GM12878 (cell line): ENCODE results near the gene PCSK6.

Experiments used
- CTCF ChIP-seq, 3 experiments: IDR thresholded peaks in 2 of 3; conservative IDR thresholded peaks in 1 of 3; 2 replicates each; pipeline ENCODE4 v1.5.1; 2011; ENCODE audit warnings: low read depth in 3 of 3, low read length in 3 of 3, mild to moderate bottlenecking in 3 of 3, control low read depth in 2 of 3, moderate library complexity in 2 of 3, inconsistent platforms in 1 of 3, mixed read lengths in 1 of 3; ENCODE audit not compliant: control insufficient read depth in 2 of 3, insufficient read depth in 1 of 3; ENCODE audit errors: extremely low read depth in 1 of 3
- EP300 ChIP-seq, 2 experiments: fragments of 150-350 bp in 1 of 2; IDR thresholded peaks; 2 replicates each; pipeline ENCODE4 v1.6.1; 2011 to 2012; ENCODE audit warnings: low read depth in 2 of 2, low read length in 2 of 2, borderline replicate concordance in 1 of 2, improper control_type of control experiment in 1 of 2, inconsistent platforms in 1 of 2; ENCODE audit not compliant: control insufficient read depth in 1 of 2
- EZH2 ChIP-seq: IDR thresholded peaks from 2 replicates; pipeline ENCODE4 v1.6.1; 2012; ENCODE audit warnings: low read depth, mild to moderate bottlenecking, control low read depth, inconsistent platforms, low read length, borderline replicate concordance; ENCODE audit not compliant: control insufficient read depth
- KDM1A ChIP-seq: fragments of 200-600 bp; sonication (generic); IDR thresholded peaks from 2 replicates; pipeline ENCODE4 v1.6.1; 2016; ENCODE audit warnings: borderline replicate concordance
- NBN ChIP-seq: fragments of 450-650 bp; IDR thresholded peaks from 2 replicates; pipeline ENCODE4 v1.6.1; 2016
- POLR2A ChIP-seq: IDR thresholded peaks from 2 replicates; pipeline ENCODE4 v1.6.1; 2011; ENCODE audit warnings: low read depth, mild to moderate bottlenecking, low read length
- RAD21 ChIP-seq: IDR thresholded peaks from 2 replicates; pipeline ENCODE4 v1.6.1; 2011; ENCODE audit warnings: mild to moderate bottlenecking, low read depth, low read length, moderate library complexity; ENCODE audit not compliant: insufficient read depth
- STAT3 ChIP-seq: IDR thresholded peaks from 2 replicates; pipeline ENCODE4 v1.6.1; 2011; ENCODE audit warnings: low read depth, low read length, improper control_type of control experiment
- TAF1 ChIP-seq: IDR thresholded peaks from 2 replicates; pipeline ENCODE4 v1.6.1; 2011; ENCODE audit warnings: mild to moderate bottlenecking, low read depth, low read length, borderline replicate concordance
- YY1 ChIP-seq: IDR thresholded peaks from 2 replicates; pipeline ENCODE4 v1.6.1; 2011; ENCODE audit warnings: low read depth, mild to moderate bottlenecking, low read length
- ZBTB11 ChIP-seq: fragments of 450-650 bp; formaldehyde crosslinking; IDR thresholded peaks from 2 replicates; pipeline ENCODE4 v1.5.0; 2022; ENCODE audit warnings: mild to moderate bottlenecking, missing genetic modification characterization
- TF ChIP-seq, protein P1 (sequence below): fragments of 450-650 bp; IDR thresholded peaks from 2 replicates; pipeline ENCODE4 v1.6.1; 2017; ENCODE audit warnings: mild to moderate bottlenecking

- no peak for TF ChIP-seq YY1
- no peak for TF ChIP-seq NBN
- TF ChIP-seq EP300 (IDR thresholded peaks at IDR 0.05; ENCODE audit: borderline replicate concordance in 1 of 2, control insufficient read depth in 1 of 2, low read depth in 2 of 2, low read length in 2 of 2) = no peak
- TF ChIP-seq, protein P1, sequence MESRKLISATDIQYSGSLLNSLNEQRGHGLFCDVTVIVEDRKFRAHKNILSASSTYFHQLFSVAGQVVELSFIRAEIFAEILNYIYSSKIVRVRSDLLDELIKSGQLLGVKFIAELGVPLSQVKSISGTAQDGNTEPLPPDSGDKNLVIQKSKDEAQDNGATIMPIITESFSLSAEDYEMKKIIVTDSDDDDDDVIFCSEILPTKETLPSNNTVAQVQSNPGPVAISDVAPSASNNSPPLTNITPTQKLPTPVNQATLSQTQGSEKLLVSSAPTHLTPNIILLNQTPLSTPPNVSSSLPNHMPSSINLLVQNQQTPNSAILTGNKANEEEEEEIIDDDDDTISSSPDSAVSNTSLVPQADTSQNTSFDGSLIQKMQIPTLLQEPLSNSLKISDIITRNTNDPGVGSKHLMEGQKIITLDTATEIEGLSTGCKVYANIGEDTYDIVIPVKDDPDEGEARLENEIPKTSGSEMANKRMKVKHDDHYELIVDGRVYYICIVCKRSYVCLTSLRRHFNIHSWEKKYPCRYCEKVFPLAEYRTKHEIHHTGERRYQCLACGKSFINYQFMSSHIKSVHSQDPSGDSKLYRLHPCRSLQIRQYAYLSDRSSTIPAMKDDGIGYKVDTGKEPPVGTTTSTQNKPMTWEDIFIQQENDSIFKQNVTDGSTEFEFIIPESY = no peak
- no peak for TF ChIP-seq POLR2A
- TF ChIP-seq EZH2 = no peak
- no peak for TF ChIP-seq KDM1A
- no peak for TF ChIP-seq CTCF (IDR thresholded peaks at IDR 0.05 in 2 of 3, conservative IDR thresholded peaks at IDR 0.05 in 1 of 3; ENCODE audit: control insufficient read depth in 2 of 3, extremely low read depth in 1 of 3, insufficient read depth in 1 of 3, low read depth in 3 of 3, low read length in 3 of 3)
- no peak for TF ChIP-seq STAT3
- no peak for TF ChIP-seq ZBTB11 (CRISPR knock-in tag)
- TF ChIP-seq TAF1 = no peak
- TF ChIP-seq RAD21 = no peak
Observed at GRCh38 chr15:101522091-101522490, 32.6 kb upstream of the PCSK6 start.
